ENCODE measurements around the gene DRD2.

DNA sequence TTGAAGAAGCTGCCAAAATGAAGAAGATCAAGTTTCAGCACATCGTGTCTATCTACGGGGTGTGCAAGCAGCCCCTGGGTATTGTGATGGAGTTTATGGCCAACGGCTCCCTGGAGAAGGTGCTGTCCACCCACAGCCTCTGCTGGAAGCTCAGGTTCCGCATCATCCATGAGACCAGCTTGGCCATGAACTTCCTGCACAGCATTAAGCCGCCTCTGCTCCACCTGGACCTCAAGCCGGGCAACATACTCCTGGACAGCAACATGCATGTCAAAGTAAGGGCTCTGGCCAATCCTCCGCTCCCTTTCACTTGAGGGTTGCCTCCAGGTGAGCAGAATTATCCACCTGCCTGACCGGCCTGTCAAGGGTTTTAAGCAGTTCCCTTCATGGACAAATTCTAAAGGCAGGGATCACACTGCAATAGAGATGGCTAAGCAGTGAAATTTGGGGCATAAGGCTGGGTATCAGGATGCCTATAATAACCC, 81.7 kb downstream of the DRD2 start:
- TF ChIP-seq, protein P1, sequence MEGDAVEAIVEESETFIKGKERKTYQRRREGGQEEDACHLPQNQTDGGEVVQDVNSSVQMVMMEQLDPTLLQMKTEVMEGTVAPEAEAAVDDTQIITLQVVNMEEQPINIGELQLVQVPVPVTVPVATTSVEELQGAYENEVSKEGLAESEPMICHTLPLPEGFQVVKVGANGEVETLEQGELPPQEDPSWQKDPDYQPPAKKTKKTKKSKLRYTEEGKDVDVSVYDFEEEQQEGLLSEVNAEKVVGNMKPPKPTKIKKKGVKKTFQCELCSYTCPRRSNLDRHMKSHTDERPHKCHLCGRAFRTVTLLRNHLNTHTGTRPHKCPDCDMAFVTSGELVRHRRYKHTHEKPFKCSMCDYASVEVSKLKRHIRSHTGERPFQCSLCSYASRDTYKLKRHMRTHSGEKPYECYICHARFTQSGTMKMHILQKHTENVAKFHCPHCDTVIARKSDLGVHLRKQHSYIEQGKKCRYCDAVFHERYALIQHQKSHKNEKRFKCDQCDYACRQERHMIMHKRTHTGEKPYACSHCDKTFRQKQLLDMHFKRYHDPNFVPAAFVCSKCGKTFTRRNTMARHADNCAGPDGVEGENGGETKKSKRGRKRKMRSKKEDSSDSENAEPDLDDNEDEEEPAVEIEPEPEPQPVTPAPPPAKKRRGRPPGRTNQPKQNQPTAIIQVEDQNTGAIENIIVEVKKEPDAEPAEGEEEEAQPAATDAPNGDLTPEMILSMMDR (IDR thresholded peaks at IDR 0.05), result no peak
- no peak for TF ChIP-seq POLR2A (IDR thresholded peaks at IDR 0.05)
- TF ChIP-seq POLR2AphosphoS5 (IDR thresholded peaks at IDR 0.05), result no peak

All from upper lobe of left lung (tissue), 4 donors.